Mucosa of stomach (tissue), 1 donor: ENCODE results near the gene ATP5F1E.
"Not testable (repeated sequence)": the region's sequence is repeated elsewhere in the genome, so short reads cannot be mapped to it uniquely, and the experiment has no call there.

Experiments used
- H3K27me3 ChIP-seq: one replicate; pipeline ENCODE4 v1.7.0; 2013; ENCODE audit warnings: mild to moderate bottlenecking, low read length; ENCODE audit not compliant: control insufficient read depth, insufficient read depth
- H3K36me3 ChIP-seq: one replicate; pipeline ENCODE4 v1.7.0; 2013; ENCODE audit warnings: low read length; ENCODE audit not compliant: control insufficient read depth, insufficient read depth
- H3K4me1 ChIP-seq: one replicate; pipeline ENCODE4 v1.7.0; 2013; ENCODE audit warnings: mild to moderate bottlenecking, low read length; ENCODE audit not compliant: control insufficient read depth, insufficient read depth
- H3K4me3 ChIP-seq: one replicate; pipeline ENCODE4 v1.7.0; 2013; ENCODE audit warnings: low read length
- H3K9ac ChIP-seq: one replicate; pipeline ENCODE4 v1.7.0; 2013; ENCODE audit warnings: mild to moderate bottlenecking, low read length, moderate library complexity
- H3K9me3 ChIP-seq: one replicate; pipeline ENCODE4 v1.7.0; 2013; ENCODE audit warnings: mild to moderate bottlenecking, low read length, moderate library complexity; ENCODE audit not compliant: control insufficient read depth
- donor health status: Pancreatic carcinoma.

The ATP5F1E gene

GRCh38 chr20:59041487-59041886 is 9.4 kb upstream of the ATP5F1E start:
- H3K36me3 ChIP-seq, H3K27me3 ChIP-seq, H3K9me3 ChIP-seq: not testable (repeated sequence)
- peak overlapping the region; percentile 87 for H3K9ac ChIP-seq
- peak overlapping the region; percentile 46 for H3K4me3 ChIP-seq
- H3K4me1 ChIP-seq: peaks cover 22% of the 10 kb centered on the region

GRCh38 chr20:59040667-59041066 is 8.5 kb upstream of the ATP5F1E start:
- Histone ChIP-seq H3K9ac (peak overlapping the region; percentile 13), H3K9me3 (no peaks in the 10 kb centered on the region), H3K36me3 (peaks cover 3% of the 10 kb centered on the region), H3K4me1 (peaks cover 25% of the 10 kb centered on the region), H3K4me3 (no peak overlapping the region), H3K27me3 (no peaks in the 10 kb centered on the region)

- Histone ChIP-seq H3K27me3 (no peaks in the 10 kb centered on the region), H3K36me3 (peaks cover 10% of the 10 kb centered on the region), H3K4me3 (no peak overlapping the region), H3K9ac (no peak overlapping the region), H3K9me3 (no peaks in the 10 kb centered on the region), H3K4me1 (peaks cover 29% of the 10 kb centered on the region)
Observed at GRCh38 chr20:59039233-59039632, 7.1 kb upstream of the ATP5F1E start.

GRCh38 chr20:59037386-59037785 is 5.3 kb upstream of the ATP5F1E start:
- H3K9ac ChIP-seq: no peak overlapping the region
- no peaks in the 10 kb centered on the region for H3K9me3 ChIP-seq
- no peak overlapping the region for H3K4me3 ChIP-seq
- H3K36me3 ChIP-seq: peaks cover 10% of the 10 kb centered on the region
- peaks cover 29% of the 10 kb centered on the region for H3K4me1 ChIP-seq
- no peaks in the 10 kb centered on the region for H3K27me3 ChIP-seq

- peaks cover 10% of the 10 kb centered on the region for H3K36me3 ChIP-seq
- no peak overlapping the region for H3K9ac ChIP-seq
- no peaks in the 10 kb centered on the region for H3K9me3 ChIP-seq
- H3K27me3 ChIP-seq: no peaks in the 10 kb centered on the region
- H3K4me3 ChIP-seq: no peak overlapping the region
- H3K4me1 ChIP-seq: peaks cover 24% of the 10 kb centered on the region
Observed at GRCh38 chr20:59035381-59035780, 3.2 kb upstream of the ATP5F1E start.

GRCh38 chr20:59033616-59034165 is 1.6 kb upstream of the ATP5F1E start:
- no peaks in the 10 kb centered on the region for H3K27me3 ChIP-seq
- H3K9me3 ChIP-seq: no peaks in the 10 kb centered on the region
- H3K4me1 ChIP-seq: peaks cover 32% of the 10 kb centered on the region
- no peak overlapping the region for H3K4me3 ChIP-seq
- no peak overlapping the region for H3K9ac ChIP-seq
- H3K36me3 ChIP-seq: peaks cover 10% of the 10 kb centered on the region

- H3K36me3 ChIP-seq: peaks cover 10% of the 10 kb centered on the region
- no peaks in the 10 kb centered on the region for H3K9me3 ChIP-seq
- H3K27me3 ChIP-seq: no peaks in the 10 kb centered on the region
- H3K9ac ChIP-seq: peak overlapping the region; percentile 57
- no peak overlapping the region for H3K4me3 ChIP-seq
- peaks cover 32% of the 10 kb centered on the region for H3K4me1 ChIP-seq
Observed at GRCh38 chr20:59033093-59033492, 958 bp upstream of the ATP5F1E start.

- Histone ChIP-seq H3K9me3 (no peaks in the 10 kb centered on the region), H3K4me1 (peaks cover 32% of the 10 kb centered on the region), H3K4me3 (peak overlapping the region; percentile 85), H3K36me3 (peaks cover 10% of the 10 kb centered on the region), H3K27me3 (no peaks in the 10 kb centered on the region), H3K9ac (peak overlapping the region; percentile 57)
Observed at GRCh38 chr20:59032713-59033059, 551 bp upstream of the ATP5F1E start.

GRCh38 chr20:59031564-59032022 is 542 bp downstream of the ATP5F1E start:
- peaks cover 10% of the 10 kb centered on the region for H3K36me3 ChIP-seq
- peaks cover 32% of the 10 kb centered on the region for H3K4me1 ChIP-seq
- H3K4me3 ChIP-seq: peak overlapping the region; percentile 85
- peak overlapping the region; percentile 78 for H3K9ac ChIP-seq
- no peaks in the 10 kb centered on the region for H3K9me3 ChIP-seq
- no peaks in the 10 kb centered on the region for H3K27me3 ChIP-seq

- Histone ChIP-seq H3K4me1 (peaks cover 32% of the 10 kb centered on the region), H3K27me3 (no peaks in the 10 kb centered on the region), H3K9ac (peak overlapping the region; percentile 78), H3K36me3 (peaks cover 10% of the 10 kb centered on the region), H3K9me3 (no peaks in the 10 kb centered on the region), H3K4me3 (peak overlapping the region; percentile 85)
Observed at GRCh38 chr20:59030911-59031563, 1.1 kb downstream of the ATP5F1E start.

GRCh38 chr20:59028812-59029211 is 3.3 kb downstream of the ATP5F1E start:
- H3K4me1 ChIP-seq: peaks cover 25% of the 10 kb centered on the region
- H3K4me3 ChIP-seq: no peak overlapping the region
- no peaks in the 10 kb centered on the region for H3K36me3 ChIP-seq
- no peaks in the 10 kb centered on the region for H3K9me3 ChIP-seq
- peak overlapping the region; percentile 19 for H3K9ac ChIP-seq
- no peaks in the 10 kb centered on the region for H3K27me3 ChIP-seq

- H3K9me3 ChIP-seq: no peaks in the 10 kb centered on the region
- H3K4me1 ChIP-seq: peaks cover 22% of the 10 kb centered on the region
- H3K36me3 ChIP-seq: no peaks in the 10 kb centered on the region
- no peak overlapping the region for H3K9ac ChIP-seq
- no peaks in the 10 kb centered on the region for H3K27me3 ChIP-seq
- no peak overlapping the region for H3K4me3 ChIP-seq
Observed at GRCh38 chr20:59027741-59028320, 4.3 kb downstream of the ATP5F1E start.
